OCI-M1 (cell line): ENCODE measurements around the gene PDHB.
"Not testable (repeated sequence)": the region's sequence is repeated elsewhere in the genome, so short reads cannot be mapped to it uniquely, and the experiment has no call there.

Source experiments
- DNase-seq: peaks from one replicate; lab custom pipeline; 2025; lab: John Stamatoyannopoulos, UW

The PDHB gene

DNA sequence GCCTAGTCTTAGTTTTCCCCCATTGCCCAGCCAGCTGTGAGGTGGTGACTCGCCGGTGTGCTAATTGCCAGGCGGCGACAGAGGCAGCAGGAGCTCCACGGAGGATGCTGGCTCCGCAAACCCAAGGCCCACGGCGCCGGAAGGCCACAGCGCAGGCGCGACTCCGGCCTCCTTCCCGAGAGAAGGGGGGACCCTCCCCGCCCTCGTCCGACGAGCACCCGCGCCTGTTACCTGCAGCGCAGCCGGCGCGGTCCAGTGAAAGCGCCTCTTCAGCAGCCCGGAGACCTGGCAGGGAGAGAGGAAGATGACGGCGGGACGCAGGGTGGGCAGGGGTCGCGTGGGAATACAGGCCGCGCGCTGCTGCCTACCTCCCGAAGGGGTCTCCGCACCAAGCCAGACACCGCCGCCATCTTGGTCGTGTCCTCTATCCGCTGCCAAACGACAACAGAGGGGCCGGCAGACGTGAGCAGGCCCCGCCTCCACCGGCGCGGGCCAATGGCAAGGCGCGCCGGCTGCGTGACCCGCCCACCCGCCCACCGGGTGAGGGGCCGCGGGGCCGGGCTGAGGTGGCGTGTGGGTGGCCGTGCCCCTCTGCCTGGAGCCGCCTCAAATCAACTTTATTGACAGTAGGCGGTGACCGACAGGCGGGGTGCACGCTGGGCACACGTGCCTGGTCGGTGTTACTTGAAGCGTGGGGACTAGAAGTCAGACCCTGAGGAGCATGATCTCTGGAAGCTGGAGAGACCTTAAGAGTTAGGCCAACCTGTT is at the start of gene PDHB:
Gene PDHB, minus strand, starts transcription at position 433 of the 768 bp plus-strand sequence. Its CDS starts 23 bp downstream, at position 410.
- DNase-seq: peak; percentile 92

DNA sequence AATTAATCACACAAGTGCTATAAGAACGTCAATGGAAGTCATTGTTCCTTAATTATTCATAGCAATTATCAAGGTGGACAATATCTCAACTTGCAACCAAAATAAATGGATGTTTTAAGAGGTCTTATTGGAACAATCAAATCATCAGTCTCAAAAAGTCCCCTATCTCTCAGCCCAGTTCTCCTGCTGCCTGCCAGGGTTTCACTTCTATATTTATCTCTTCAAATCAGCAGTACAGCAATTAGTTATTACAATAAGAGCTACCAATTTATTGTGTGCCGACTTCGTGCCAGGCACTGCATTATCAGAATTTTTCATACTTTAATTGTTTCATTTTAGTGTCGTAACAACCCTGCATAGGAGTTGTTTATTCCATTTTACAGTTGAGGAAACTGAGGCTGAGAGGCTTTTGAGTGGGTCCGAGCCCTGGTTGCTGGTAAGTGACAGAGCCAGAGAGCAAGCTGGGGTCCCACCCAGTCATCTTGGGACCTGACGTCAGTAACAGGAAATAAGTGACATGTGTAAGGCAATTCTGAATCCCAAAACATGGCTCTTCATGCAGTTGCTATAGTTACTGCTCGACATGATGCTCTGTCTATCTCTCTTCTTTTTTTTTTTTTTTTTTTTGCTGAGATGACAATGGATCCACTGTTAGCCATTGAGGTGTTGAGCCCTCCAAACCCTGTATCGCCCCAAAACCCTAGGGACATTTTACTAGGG is 49.4 kb upstream of the PDHB start:
- no peak for DNase-seq

DNA sequence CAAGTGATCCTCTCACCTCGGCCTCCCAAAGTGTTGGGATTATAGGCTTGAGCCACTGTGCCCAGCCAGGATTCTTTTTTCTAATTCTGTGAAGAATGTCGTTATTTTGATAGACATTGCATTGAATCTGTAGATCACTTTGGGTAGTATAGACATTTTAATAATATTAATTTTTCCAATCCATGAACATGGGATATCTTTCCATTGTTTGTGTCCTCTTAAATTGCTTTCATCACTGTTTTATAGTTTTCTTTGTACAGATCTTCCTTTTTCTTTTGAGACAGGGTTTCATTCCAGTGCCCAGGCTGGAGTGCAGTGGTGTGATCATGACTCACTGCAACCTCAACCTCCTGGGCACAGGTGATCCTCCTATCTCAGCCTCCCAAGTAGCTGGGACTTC is 46.7 kb upstream of the PDHB start:
- no peak for DNase-seq

DNA sequence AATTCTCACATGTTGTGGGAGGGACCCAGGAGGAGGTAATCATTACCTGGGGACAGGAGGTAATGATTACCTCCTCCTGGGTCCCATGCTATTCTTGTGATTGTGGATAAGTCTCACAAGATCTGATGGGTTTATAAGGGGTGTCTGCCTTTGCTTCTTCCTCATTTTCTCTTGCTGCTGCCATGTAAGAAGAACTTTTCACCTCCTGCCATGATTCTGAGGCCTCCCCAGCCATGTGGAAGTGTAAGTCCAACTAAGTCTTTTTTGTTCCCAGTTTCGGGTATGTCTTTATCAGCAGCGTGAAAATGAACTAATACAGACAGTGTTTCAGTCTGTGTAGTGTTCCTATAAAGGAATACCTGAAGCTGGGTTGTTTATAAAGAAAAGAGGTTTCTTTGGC is 45.1 kb upstream of the PDHB start:
- DNase-seq: no peak

DNA sequence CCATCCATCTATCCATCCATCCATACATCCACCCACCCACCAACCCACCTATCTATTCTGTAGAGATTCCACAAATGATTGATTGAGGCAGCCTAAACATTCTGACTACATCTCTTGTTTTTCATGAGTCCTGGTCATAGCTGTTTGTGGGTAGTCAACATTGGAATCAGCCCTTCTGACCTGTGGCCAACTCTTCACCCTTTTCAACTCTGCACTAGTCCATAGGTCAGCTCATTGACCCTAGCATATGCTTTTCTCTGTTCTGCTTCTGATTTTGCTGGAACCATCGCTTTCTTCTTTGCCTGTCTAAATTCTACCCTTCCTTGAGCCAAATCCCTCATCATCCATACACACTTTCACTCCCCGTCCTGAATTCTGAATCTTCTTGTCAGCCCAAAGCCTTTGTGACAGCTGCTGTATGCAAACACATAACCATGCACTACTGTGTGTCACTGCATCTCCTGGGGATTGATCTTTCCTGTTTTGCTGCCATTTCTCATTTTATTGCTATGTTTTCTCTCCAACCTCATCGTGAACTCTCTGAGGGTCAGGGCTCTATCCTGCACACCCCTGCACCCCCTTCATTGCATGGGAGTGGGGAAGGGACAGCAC is 41.4 kb upstream of the PDHB start:
- no peak for DNase-seq

DNA sequence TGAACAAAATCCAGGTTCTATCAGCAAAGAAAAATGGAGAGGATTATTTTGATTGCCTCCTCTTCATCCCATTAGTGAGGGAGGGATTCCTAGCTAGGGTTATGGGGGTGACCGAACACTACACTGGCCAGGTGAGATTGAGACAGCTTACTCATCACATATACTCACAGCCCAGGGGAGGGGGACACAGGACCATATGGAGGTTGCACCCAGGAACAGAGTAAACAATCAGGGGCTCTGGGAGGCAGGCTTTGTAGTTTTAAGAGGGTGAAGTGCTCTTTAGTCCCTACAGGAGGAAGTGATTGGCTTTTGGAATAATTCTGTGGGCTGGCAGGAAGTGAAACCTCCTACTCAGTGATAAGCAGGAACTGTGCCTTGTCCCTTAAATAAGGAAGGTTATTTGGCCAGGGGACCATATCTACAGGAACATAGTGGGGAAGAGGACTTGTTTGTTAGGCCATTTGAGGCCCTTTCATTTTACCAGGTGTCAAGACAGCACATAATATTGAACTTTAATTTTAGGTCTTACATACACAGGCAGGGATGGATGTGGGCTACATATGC is 40.8 kb upstream of the PDHB start:
- peak; percentile 46 for DNase-seq

DNA sequence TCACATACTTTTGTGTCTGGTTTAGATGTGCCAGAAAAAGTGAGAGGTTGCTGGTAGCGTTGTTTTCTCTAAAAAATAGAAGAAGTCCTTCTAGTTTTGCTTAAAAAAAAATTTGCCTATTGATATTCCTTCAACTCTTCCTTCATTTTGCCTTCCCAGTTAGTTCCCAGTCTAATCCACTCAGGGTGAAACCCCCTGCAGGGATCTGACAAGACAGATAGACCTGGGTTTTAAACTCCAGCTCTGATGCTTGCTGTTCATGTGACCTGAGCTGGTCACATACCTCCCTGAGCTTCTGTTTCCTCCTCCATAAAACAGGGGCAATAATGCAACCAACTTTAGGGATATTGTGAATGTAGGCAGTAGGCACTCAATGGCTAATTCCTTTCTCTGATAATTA is 39.6 kb upstream of the PDHB start:
- no peak for DNase-seq

DNA sequence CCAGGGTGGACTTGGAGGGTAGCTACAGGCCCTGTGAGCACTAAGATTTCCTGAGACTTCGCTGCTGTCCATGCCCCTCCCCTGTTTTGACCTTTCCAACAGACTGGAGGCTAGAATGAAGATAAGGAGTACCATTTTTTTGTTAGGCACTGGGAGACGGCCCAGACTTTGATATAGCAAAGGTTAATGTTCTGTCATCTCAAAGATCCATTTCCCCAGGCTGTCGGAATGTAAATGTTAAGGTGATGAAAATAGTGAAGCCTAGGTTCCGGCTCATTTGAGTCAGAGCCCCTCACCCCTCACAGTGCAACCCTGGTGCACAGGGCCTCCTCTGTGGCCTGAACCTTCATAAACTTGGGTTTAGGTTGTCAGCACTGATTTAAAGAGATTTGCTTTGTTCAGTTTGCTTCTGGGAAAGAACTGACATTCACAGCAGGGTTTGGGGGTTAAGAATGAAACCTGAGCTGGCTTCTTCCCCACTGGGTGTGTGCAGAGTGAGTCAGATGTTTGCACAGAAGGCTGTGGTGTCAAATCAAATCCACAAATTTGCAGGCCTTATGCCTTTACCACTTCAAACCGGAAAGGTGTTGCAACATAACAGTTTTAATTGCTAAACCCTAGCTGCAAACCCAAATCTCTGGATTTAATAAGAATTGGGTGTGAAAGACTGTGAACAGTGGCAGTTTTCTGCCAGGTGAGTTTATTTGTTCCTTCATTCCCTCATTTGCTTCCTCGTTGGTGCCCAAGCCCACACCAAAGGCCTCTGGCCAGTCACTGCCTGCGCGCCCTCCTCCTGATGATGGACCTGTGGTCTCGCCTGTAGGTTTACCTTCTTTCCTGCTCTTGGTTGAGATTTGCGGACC is 37.6 kb upstream of the PDHB start:
- DNase-seq: peak; percentile 69

DNA sequence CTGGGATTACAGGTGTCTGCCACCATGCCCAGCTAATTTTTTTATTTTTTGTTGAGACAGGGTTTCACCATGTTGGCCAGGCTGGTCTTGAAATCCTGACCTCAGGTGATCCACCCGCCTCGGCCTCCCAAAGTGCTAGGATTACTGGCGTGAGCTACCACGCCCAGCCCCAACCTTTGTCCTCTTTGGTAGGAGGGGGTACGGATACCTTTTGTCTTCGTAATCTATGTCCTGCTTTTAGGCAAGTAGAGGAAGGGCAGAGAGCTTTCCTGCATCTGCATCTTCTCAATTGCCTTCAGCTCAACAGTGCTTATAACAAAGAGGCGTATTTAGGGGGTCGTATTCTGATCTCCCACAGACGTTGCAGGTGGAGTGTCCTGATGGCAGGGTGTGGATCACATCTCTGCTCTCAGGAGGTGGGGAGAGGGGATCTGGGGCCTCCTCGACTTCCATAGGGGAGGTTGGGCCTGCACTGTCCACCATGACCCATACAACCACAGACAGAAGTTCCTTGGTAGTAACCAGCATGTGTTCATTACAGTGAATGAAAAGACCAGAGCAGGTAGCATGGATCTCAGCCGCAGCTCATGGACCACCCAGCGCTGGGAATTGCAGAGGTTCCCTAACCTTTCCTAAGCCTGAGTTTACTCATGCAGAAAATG is 36.9 kb upstream of the PDHB start:
- no peak for DNase-seq

DNA sequence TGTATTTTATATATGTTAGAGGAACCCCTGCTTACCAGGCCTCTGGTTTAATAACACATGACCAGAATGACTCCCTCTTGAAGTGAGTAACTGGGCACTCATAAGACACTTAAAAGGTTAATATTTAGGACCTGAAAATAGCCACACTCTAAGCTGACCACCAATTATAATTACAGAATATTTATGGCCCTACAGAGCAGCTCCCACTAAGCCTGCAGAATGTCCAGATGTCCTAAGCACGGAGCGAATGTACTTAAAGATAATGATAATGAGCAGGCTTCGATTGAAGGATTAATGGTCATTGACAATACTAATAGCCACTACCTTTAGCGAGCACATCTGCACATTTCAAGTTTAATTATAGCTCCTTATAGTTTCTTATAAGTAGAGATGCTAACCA is 35.5 kb upstream of the PDHB start:
- no peak for DNase-seq

DNA sequence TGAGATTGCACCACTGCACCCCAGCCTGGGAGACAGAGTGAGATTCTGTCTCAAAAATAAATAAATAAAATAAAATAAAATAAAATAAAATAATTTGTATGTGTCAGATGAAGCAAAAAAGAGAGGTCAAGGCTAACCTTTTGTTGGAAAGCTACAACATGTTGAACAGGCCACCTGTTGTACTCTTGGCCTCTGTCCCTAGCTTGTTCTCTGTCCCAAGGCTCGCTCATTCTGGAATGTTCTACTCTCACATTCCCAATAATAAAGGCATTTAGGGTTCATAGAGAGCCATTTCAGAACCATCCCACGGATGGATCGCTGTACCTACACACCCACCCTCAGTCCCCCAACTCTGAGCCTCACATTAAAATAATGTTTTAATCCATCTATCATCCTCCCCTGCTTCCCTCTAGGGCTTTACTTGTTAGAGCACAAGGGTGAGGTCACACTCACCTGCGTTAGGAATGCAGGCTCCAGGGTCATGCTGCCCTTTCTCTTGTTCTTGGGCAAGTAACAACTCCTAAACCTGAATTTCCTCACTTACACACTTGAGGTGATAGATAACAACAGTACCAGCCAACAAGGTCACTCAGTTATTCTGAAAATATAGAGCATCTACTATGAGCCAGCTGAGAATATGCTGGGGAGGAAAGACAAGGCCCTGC is 33.4 kb upstream of the PDHB start:
- no peak for DNase-seq

DNA sequence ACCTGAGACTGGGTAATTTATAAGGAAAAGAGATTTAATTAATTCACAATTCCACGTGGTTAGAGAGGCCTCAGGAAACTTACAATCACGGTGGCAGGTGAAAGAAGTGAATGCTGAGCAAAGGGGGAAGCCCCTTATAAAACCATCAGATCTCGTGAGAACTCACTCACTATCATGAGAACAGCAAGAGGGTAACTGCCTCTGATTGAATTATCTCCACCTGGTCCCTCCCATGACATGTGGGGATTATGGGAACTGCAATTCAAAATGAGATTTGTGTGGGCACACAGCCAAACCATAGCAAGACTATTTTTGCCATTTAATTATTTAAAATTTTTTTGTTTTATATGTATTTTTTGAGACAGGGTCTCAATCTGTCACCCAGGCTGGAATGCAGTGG is 31.2 kb upstream of the PDHB start:
- no peak for DNase-seq

DNA sequence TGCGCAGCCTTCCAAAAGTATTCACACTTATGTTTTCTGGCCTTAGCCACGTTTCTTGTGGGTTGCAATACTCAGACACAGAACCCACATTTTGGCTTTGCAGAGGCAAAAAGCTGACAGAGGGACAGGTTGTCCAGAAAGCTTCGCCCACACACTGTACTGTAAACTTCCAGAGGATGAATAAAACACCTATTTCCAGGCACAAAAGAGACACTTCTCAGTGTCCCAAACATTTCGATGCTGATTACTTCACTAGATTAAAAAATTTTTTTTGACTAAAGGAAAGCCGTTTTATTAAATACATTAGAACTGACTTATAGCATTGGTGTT is 30.3 kb upstream of the PDHB start:
- DNase-seq: no peak

DNA sequence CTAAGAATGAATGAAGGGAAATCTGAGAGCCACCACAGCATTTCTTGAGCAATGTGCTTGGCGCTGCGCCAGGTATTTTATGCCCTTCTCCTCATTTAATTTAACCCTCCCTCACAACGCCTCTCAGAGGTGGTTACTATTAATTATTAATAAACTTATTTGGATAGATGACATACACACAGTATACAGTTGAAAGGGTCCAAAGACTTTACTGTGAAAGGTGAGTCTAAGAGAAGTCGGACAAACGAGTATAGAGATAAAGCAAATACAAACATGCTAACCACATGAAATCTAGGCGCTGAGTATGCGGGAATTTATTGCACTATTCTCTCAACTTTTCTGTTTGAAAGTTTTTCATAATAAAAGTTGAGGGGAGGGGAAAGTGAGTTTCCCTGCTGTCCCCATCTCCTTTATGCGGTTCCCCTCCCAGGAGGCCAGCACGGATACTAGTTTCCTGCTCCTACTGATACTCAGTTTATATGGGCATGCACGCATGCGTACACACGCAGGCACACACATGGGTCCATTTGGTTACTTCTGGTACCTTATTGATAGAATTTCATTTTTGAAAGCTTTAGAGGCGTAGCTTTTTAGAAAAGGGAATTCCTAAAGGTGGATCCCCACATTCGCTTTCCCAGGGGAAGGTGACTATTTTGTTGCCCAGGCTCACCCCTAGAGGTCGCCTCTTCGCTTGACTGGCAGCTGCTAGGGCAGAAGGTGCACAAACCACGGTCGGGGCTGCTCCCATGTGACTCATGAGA is 29.7 kb upstream of the PDHB start:
- peak; percentile 82 for DNase-seq

DNA sequence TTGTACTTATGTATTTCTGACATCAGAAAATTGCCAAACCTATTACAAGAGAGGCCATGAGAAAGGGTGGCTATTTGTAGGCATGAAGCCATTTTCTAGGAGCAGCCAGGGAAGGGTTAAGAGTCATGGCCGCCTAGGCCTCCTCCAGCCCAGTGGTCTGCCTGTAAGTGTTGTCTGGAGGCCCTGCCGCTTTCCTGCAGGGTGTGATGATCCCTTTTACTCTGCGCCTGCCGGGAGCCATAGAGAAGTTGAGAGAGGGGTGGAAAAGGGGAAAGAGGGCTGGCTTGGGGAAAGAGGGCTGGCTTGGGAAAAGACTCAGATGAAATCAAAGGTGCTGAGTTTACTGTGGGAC is 29.2 kb upstream of the PDHB start:
- no peak for DNase-seq

DNA sequence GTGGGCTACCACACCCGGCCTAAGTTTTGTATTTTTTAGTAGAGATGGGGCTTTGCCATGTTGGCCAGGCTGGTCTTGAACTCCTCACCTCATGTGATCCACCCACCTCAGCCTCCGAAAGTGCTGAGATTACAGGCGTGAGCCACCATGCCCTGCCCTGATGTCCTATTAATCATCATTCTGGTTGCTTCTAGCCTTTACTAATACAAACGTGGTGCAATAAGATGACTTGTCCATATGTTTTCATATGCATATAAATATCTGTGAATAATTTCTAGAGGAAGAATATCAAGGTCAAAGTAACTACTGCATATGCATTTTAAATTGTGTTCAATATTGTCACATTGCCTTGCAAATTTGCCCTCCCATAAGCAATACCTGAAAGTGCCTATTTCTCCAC is 25.5 kb upstream of the PDHB start:
- DNase-seq: no peak

DNA sequence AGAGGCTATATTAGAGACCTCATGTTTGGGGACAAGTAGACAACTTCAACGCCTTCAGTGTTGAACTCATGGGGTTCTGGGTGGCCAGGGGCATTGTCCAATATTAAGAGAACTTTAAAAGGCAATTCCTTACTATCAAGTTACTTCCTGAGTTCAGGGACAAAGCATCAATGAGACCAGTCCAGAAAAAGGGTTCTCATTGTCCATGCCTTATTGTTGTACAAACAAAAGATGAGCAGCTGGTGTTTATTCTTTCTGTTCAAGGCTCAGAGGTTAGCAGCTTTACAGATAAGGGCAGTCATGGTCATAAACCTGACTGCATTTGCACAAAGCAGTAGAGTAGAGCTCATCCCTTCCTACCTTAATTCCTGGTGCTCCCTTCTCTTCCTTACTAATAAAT is 18.5 kb upstream of the PDHB start:
- no peak for DNase-seq

DNA sequence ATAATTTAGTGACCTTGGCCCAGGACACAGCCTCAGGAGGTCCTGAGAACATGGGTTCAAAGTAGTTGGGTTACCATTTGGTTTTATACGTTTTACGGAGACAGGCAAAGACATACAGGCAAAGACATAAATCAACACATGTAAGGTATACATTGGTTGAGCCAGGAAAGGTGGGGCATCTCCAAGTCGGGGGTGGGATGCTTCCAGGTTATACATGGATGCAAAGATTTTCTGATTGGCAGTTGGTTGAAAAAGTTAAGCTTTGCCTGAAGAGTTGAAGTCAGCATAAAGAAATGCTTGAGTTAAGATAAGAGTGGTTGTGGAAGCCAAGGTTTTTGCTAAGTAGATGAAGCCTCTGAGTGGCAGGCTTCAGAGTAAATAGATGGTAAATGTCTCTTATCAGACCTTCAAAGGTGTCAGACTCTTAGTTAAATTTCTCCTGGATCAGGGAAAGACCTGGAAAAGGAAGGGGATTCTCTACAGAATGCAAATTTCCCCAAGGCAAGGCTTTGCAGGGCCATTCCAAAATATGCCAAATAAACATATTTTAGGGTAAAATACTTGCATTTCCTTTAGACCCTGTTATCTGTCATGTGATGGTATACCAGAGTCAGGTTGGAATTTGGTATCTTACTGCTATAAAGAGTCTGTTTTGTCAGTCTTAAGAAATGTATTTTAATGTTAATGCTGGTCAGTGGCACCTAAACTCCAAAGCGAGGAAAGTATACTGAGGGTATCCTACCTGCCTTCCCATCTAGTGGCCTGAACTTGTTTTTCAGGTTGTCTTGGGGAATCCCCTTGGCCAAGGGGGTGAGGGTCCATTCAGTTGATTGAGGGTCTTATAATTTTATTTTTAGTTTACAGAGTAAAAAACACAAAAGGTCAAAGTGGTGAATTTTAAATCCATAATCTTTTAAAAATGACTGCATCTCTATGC is 8.2 kb upstream of the PDHB start:
- DNase-seq: no peak

DNA sequence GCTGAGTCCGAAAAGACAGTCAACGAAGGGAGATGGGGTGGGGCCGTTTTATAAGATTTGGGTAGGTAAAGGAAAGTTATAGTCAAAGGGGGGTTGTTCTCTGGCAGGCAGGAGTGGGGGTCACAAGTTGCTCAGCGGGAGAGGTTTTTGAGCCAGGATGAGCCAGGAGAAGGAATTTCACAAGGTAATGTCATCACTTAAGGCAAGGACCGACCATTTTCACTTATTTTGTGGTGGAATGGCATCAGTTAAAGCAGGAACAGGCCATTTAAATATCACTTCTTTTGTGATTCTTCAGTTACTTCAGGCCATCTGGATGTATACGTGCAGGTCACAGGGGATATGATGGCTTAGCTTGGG is 7.3 kb upstream of the PDHB start:
- DNase-seq: not testable (repeated sequence)
